MM.1S (cell line): ENCODE results near the gene BEGAIN.

ENCODE experiments used
- DNase-seq: peaks from one replicate; pipeline ENCODE4 v3.0.0-alpha.2; 2015
- H2AFZ ChIP-seq: fragments of 300-600 bp; sonication (generic); 2 replicates; pipeline ENCODE4 v1.6.0; 2016; ENCODE audit warnings: antibody characterized with exemption, low read length
- H3F3A ChIP-seq: fragments of 300-600 bp; sonication (generic); 2 replicates; pipeline ENCODE4 v1.6.1; 2016; ENCODE audit warnings: mild to moderate bottlenecking, antibody characterized with exemption, low read length, moderate library complexity, mixed read lengths; ENCODE audit not compliant: insufficient read depth
- H3K27ac ChIP-seq: fragments of 300-600 bp; sonication (generic); 2 replicates; pipeline ENCODE4 v1.5.1; 2016; ENCODE audit warnings: mild to moderate bottlenecking, low read length
- H3K27me3 ChIP-seq: fragments of 300-600 bp; sonication (generic); replicated peaks from 2 replicates; pipeline ENCODE4 v1.6.0; 2016; ENCODE audit warnings: low read length; ENCODE audit not compliant: insufficient read depth
- H3K36me3 ChIP-seq: fragments of 300-600 bp; sonication (generic); replicated peaks from 2 replicates; pipeline ENCODE4 v1.6.1; 2016; ENCODE audit warnings: mild to moderate bottlenecking, low read length, mixed read lengths; ENCODE audit not compliant: insufficient read depth
- H3K4me1 ChIP-seq: fragments of 300-600 bp; sonication (generic); 2 replicates; pipeline ENCODE4 v1.6.1; 2016; ENCODE audit warnings: low read length, mixed read lengths
- H3K4me2 ChIP-seq: fragments of 300-600 bp; sonication (generic); 2 replicates; pipeline ENCODE4 v1.6.0; 2016; ENCODE audit warnings: low read depth, low read length
- H3K4me3 ChIP-seq: fragments of 300-600 bp; sonication (generic); 2 replicates; pipeline ENCODE4 v1.5.1; 2016; ENCODE audit warnings: low read length, mixed read lengths
- H3K79me2 ChIP-seq: fragments of 300-600 bp; sonication (generic); 2 replicates; pipeline ENCODE4 v1.6.1; 2016; ENCODE audit warnings: mixed run types, low read length, mixed read lengths
- H3K9ac ChIP-seq: fragments of 300-600 bp; sonication (generic); 2 replicates; pipeline ENCODE4 v1.6.1; 2016; ENCODE audit warnings: low read length, mixed read lengths
- H3K9me2 ChIP-seq: fragments of 300-600 bp; sonication (generic); replicated peaks from 2 replicates; pipeline ENCODE4 v1.6.1; 2016; ENCODE audit warnings: mild to moderate bottlenecking, low read length, mixed read lengths; ENCODE audit not compliant: insufficient read depth
- H3K9me3 ChIP-seq: fragments of 300-600 bp; sonication (generic); replicated peaks from 2 replicates; pipeline ENCODE4 v1.6.1; 2016; ENCODE audit warnings: mild to moderate bottlenecking, low read length, mixed read lengths; ENCODE audit not compliant: insufficient read depth
- H4K20me1 ChIP-seq: fragments of 300-600 bp; sonication (generic); 2 replicates; pipeline ENCODE4 v1.6.1; 2016; ENCODE audit warnings: mild to moderate bottlenecking, low read length, moderate library complexity, mixed read lengths; ENCODE audit not compliant: insufficient read depth
- EZH2 ChIP-seq: fragments of 300-600 bp; sonication (generic); optimal IDR thresholded peaks from 2 replicates; pipeline ENCODE3; 2017; ENCODE audit warnings: low read depth, mild to moderate bottlenecking, antibody characterized with exemption, low read length, mixed read lengths
- EZH2phosphoT487 ChIP-seq: fragments of 300-600 bp; sonication (generic); IDR thresholded peaks from 2 replicates; pipeline ENCODE4 v1.6.1; 2018; ENCODE audit warnings: antibody characterized with exemption, low read length
- TF ChIP-seq, protein P1 (sequence below): fragments of 300-600 bp; sonication (generic); IDR thresholded peaks from 2 replicates; pipeline ENCODE4 v1.5.1; 2016; ENCODE audit warnings: antibody characterized with exemption, low read length, mixed read lengths

The BEGAIN gene

DNA sequence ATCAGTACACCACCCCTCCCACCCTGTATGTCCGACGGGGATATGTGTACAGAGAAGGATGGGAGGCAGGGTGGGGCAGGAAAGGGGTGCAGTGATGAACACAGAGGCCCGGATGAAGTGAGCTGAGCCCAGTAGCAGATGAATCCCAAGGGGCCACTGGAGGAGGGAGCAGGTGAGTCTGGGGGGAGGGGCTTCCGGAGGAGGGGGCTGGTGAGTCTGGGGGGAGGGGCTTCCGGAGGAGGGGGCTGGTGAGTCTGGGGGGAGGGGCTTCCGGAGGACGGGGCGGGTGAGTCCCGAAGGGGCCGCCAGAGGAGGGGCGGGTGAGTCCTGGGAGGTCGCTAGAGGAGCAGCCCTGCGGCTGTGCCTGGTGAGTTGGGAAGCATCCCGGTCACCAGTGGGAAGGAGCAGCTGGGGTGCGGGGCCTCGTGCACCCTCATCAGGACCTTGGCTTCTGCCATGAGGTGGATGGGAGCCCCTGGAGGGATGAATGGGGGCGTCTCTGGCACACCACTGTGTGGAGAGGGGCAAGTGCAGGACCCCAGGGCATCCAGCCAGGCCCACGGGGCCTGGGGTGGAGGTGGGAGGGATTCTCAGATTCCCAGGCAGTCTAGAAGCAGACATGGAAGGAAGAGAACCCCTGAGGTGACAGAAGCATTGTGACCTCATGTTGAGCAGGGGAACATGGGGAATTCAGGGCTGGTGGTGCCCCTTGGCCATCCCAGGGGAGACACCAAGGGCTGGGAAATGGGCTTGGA, 14.0 kb downstream of the BEGAIN start:
- DNase-seq: no peak
- peaks cover 30% of the 10 kb centered on the region for H3K27me3 ChIP-seq
- no peak overlapping the region for H3K4me3 ChIP-seq
- H3K9me2 ChIP-seq: no peaks in the 10 kb centered on the region
- no peak overlapping the region for H3K9ac ChIP-seq
- no peaks in the 10 kb centered on the region for H3K79me2 ChIP-seq
- H3K36me3 ChIP-seq: no peaks in the 10 kb centered on the region
- no peaks in the 10 kb centered on the region for H3F3A ChIP-seq
- H3K27ac ChIP-seq: no peak overlapping the region
- no peaks in the 10 kb centered on the region for H3K4me1 ChIP-seq
- no peak for TF ChIP-seq EZH2phosphoT487
- no peak for TF ChIP-seq EZH2
- TF ChIP-seq, protein P1, sequence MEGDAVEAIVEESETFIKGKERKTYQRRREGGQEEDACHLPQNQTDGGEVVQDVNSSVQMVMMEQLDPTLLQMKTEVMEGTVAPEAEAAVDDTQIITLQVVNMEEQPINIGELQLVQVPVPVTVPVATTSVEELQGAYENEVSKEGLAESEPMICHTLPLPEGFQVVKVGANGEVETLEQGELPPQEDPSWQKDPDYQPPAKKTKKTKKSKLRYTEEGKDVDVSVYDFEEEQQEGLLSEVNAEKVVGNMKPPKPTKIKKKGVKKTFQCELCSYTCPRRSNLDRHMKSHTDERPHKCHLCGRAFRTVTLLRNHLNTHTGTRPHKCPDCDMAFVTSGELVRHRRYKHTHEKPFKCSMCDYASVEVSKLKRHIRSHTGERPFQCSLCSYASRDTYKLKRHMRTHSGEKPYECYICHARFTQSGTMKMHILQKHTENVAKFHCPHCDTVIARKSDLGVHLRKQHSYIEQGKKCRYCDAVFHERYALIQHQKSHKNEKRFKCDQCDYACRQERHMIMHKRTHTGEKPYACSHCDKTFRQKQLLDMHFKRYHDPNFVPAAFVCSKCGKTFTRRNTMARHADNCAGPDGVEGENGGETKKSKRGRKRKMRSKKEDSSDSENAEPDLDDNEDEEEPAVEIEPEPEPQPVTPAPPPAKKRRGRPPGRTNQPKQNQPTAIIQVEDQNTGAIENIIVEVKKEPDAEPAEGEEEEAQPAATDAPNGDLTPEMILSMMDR: no peak
- no peak overlapping the region for H3K4me2 ChIP-seq
- no peaks in the 10 kb centered on the region for H4K20me1 ChIP-seq
- H3K9me3 ChIP-seq: no peaks in the 10 kb centered on the region
- no peak overlapping the region for H2AFZ ChIP-seq

DNA sequence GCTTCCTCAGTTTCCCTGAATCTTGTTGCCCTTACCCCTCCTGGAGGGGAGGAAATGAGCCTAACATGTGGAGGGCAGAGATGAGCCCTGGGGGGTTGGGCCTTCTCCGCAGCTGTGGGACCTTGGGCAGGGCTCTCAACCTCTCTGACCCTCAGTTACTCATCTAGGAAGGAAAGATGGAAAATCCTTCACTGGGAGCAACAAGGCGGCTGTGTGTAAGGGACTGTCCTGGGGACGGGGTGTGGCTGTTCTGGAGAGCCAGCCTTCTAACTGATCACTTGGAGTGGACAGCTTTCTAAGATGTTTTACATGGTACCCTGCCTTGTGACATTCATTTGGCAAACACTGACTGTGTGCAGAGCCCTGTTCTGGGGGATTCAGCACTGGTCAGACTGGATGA, 14.7 kb downstream of the BEGAIN start:
- TF ChIP-seq EZH2: no peak
- no peak for TF ChIP-seq EZH2phosphoT487
- TF ChIP-seq, protein P1: no peak
- H3K9me2 ChIP-seq: no peaks in the 10 kb centered on the region
- DNase-seq: no peak
- H3K27ac ChIP-seq: no peak overlapping the region
- no peaks in the 10 kb centered on the region for H3K36me3 ChIP-seq
- no peak overlapping the region for H3K4me2 ChIP-seq
- no peak overlapping the region for H3K4me3 ChIP-seq
- H3F3A ChIP-seq: no peaks in the 10 kb centered on the region
- H2AFZ ChIP-seq: no peak overlapping the region
- no peaks in the 10 kb centered on the region for H3K79me2 ChIP-seq
- H3K4me1 ChIP-seq: no peaks in the 10 kb centered on the region
- H3K9ac ChIP-seq: no peak overlapping the region
- H3K9me3 ChIP-seq: no peaks in the 10 kb centered on the region
- peaks cover 30% of the 10 kb centered on the region for H3K27me3 ChIP-seq
- H4K20me1 ChIP-seq: no peaks in the 10 kb centered on the region

DNA sequence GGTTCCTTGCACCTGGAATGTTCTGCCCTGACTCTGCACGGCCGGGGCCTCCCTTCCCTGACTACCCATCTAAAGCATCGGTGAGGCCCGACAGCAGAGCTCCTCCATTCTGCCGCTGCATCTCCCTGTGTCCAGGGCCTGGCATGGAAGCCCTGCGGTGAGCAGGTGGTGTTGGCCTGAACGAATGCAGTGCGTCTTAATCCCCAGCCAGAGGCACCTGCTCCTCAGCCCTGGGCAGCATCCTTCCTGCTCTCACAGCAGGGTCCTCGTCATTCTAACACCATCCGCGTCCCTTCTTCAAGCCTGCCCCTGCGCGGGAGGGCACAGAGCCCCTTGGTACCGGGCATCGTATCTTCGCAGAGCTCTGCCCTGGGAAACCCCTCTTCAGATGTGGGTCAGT, 15.4 kb downstream of the BEGAIN start:
- H4K20me1 ChIP-seq: no peaks in the 10 kb centered on the region
- no peaks in the 10 kb centered on the region for H3K9me2 ChIP-seq
- H3K27me3 ChIP-seq: peaks cover 33% of the 10 kb centered on the region
- H2AFZ ChIP-seq: no peak overlapping the region
- DNase-seq: no peak
- H3K9ac ChIP-seq: no peak overlapping the region
- H3F3A ChIP-seq: no peaks in the 10 kb centered on the region
- H3K79me2 ChIP-seq: no peaks in the 10 kb centered on the region
- no peaks in the 10 kb centered on the region for H3K9me3 ChIP-seq
- H3K4me3 ChIP-seq: no peak overlapping the region
- no peak for TF ChIP-seq EZH2
- TF ChIP-seq, protein P1: no peak
- no peak for TF ChIP-seq EZH2phosphoT487
- no peak overlapping the region for H3K27ac ChIP-seq
- no peaks in the 10 kb centered on the region for H3K4me1 ChIP-seq
- no peak overlapping the region for H3K4me2 ChIP-seq
- no peaks in the 10 kb centered on the region for H3K36me3 ChIP-seq
